Stimulated activated naive CD8-positive, alpha-beta T cell treated with anti-CD3 and anti-CD28 coated beads, Interleukin-15, amount 100 ng/mL, for 72 hours (primary cell): ENCODE data around the gene CLCF1.
"Not testable (repeated sequence)": the region's sequence is repeated elsewhere in the genome, so short reads cannot be mapped to it uniquely, and the experiment has no call there.

Experiments
- ATAC-seq: fragments of 150-1000 bp; cut with Tn5 transposase; 2 replicates; pipeline ENCODE4 v1.10.0; 2021; ENCODE audit warnings: mild to moderate bottlenecking, moderate library complexity
- DNase-seq, 2 donors: peaks; one replicate each; pipeline ENCODE4 v3.0.0; 2021 to 2022
- H3K27ac Mint-ChIP-seq, 2 donors: one replicate each; pipeline ENCODE4 v1.8.0; 2022; ENCODE audit warnings: mild to moderate bottlenecking in 2 of 2, mixed read lengths in 2 of 2, moderate library complexity in 2 of 2
- H3K27me3 Mint-ChIP-seq: one replicate; pipeline ENCODE4 v1.8.0; 2022; ENCODE audit warnings: mixed read lengths
- H3K4me1 Mint-ChIP-seq: one replicate; pipeline ENCODE4 v1.8.0; 2022; ENCODE audit warnings: mild to moderate bottlenecking, mixed read lengths
- H3K4me3 Mint-ChIP-seq, 2 donors: one replicate each; pipeline ENCODE4 v1.8.0; 2022; ENCODE audit warnings: mild to moderate bottlenecking in 2 of 2, mixed read lengths in 2 of 2, moderate library complexity in 1 of 2
- H3K9me3 Mint-ChIP-seq, 2 donors: one replicate each; pipeline ENCODE4 v1.8.0; 2022; ENCODE audit warnings: mixed read lengths in 2 of 2

The CLCF1 gene

DNA sequence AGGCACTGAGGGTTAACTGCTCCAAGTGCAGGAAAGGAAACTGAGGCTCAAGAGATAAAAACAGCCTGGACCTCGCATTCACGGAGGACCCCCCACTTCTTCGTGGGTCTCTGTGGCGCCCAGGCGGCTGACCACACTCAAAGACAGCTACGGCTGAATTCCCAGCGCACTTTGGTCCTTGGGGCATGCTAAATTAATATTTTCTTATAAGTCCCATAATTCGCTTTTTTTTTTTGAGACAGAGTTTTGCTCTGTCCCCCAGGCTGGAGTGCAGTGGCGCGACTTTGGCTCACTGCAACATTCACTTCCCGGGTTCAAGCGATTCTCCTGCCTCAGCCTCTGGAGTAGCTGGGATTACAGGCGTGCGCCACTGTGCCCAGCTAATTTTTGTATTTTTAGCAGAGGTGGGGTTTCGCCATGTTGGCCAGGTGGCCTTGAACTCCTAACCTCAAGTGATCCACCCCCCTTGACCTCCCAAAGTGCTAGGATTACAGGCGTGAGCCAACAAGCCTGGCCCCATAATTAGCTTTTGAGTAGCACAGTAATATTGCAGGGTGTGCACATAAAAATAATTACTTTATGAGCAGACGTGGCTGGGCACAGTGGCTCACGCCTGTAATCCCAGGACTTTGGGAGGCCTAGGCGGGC is 28.9 kb upstream of the CLCF1 start:
- H3K27me3 Mint-ChIP-seq, ATAC-seq, H3K9me3 Mint-ChIP-seq: not testable (repeated sequence)
- peaks cover 78% of the 10 kb centered on the region for H3K4me1 Mint-ChIP-seq
- DNase-seq: peak in 1 of 2 donors; percentile 9
- peak overlapping the region; percentile 64 to 95 for H3K4me3 Mint-ChIP-seq
- H3K27ac Mint-ChIP-seq: peak overlapping the region in 1 of 2 donors; percentile 48

DNA sequence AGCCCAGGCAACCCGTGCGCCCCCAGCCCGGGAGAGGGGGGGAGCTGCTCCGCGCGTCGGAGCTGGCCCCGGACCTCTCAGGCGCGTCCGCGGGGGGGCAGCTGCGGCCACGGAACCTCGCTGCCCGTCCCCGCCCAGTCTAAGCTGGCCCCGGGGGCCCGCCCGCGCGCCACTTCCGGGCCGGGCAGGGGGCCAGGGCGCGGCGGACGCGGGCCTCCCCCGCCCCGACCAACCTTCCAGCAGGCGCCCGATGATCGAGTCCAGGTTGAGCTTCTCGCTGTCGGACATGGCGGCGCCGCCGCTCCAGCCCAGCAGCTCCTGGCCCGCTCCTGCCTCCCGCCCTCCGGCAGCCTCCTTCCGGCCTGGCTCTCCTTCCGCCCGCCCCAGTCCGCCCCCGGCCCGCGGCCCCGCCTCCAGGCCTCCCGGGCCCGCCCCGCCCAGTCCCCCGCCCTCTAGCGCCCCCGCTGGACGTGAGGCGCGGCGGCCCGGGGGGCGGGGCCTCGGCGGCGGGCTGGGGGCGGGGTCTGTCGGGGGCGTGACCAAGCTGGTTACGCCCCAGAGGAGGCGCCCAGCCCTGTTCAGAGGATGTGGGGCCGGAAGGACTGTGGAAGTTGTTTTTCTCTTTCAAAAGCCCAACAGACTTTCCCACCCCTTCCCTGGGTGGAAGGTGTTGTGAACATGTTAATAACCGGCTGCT is 28.2 kb upstream of the CLCF1 start, which contains the start of gene PPP1CA:
PPP1CA (minus strand) TSS at position 364 of the 697 bp plus-strand sequence; CDS start at position 288, 76 bp downstream.
- H3K4me3 Mint-ChIP-seq: peak within 1 kb of the TSS; percentile 92 to 95
- no peaks in the 10 kb centered on the region for H3K27me3 Mint-ChIP-seq
- ATAC-seq (peak; percentile 76), DNase-seq (peak; percentile 90 to 95)
- no peaks in the 10 kb centered on the region for H3K9me3 Mint-ChIP-seq
- H3K27ac Mint-ChIP-seq: peak within 1 kb of the TSS; percentile 27 to 89
- H3K4me1 Mint-ChIP-seq: peaks cover 78% of the 10 kb centered on the region

DNA sequence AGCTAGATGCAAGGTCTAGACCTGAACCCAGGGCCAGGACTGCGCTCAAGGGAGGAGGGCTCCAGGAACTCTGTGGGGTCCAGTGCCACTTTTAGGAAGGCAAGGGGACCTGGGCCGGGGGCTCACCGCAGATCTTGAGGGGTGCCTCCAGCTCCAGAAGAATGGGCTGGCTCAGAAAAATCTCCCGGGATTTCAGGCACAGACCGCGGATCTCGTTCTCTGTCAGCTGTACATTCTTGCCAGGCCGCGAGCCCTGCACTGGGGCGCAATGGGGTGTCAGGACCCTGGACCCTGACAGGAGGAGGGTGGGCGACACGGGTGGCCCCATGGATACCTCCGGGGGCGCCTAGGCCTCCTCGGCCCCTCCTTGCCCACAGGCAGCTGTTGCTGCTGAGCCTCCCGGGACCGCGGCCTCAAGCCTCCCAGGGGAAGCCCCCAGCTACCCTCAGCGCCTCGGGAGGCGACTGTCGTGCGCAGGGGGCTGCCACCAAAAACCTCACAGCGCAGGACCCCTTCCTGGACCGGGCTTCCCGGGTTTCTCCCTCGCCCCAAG is 27.6 kb upstream of the CLCF1 start:
- DNase-seq (peak; percentile 21 to 47), ATAC-seq (peak; percentile 27)
- no peaks in the 10 kb centered on the region for H3K27me3 Mint-ChIP-seq
- H3K4me3 Mint-ChIP-seq: peak overlapping the region; percentile 91 to 92
- no peaks in the 10 kb centered on the region for H3K9me3 Mint-ChIP-seq
- H3K4me1 Mint-ChIP-seq: peaks cover 78% of the 10 kb centered on the region
- peak overlapping the region in 1 of 2 donors; percentile 27 for H3K27ac Mint-ChIP-seq

DNA sequence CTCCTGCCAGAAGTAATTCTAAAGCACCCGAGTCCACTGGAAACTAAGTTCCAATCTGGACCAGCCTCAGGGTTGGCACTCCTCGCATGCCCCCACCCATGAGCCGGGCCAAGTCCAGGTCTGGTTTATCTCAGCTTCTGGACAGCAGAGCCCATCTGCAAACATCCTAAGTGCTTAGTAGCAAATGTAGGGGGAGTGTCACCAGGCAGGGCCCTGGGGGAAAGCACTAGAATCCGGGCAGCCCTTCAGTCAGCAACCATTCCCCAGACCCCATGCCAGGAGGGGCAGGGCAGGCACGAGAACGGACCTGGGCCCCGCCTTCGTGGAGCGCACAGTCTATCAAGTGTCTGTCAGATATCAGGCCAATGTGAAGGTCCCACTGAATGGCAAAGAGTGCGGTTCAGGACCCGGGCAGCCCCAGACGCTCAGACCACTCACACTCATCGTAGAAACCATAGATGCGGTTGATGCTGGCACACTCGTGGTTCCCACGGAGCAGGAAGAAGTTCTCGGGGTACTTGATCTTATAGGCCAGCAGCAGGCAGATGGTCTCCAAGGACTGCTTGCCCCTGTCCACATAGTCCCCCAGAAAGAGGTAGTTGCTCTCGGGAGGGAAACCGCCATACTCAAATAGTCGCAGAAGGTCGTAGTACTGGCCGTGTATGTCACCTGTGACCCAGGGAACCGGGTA is 27.0 kb upstream of the CLCF1 start:
- Mint-ChIP-seq H3K9me3 (no peaks in the 10 kb centered on the region), H3K4me3 (peak overlapping the region; percentile 91 to 92), H3K27me3 (no peaks in the 10 kb centered on the region), H3K4me1 (peaks cover 73% of the 10 kb centered on the region), H3K27ac (peak overlapping the region; percentile 27 to 89)
- ATAC-seq (no peak), DNase-seq (peak in 1 of 2 donors; percentile 47)

DNA sequence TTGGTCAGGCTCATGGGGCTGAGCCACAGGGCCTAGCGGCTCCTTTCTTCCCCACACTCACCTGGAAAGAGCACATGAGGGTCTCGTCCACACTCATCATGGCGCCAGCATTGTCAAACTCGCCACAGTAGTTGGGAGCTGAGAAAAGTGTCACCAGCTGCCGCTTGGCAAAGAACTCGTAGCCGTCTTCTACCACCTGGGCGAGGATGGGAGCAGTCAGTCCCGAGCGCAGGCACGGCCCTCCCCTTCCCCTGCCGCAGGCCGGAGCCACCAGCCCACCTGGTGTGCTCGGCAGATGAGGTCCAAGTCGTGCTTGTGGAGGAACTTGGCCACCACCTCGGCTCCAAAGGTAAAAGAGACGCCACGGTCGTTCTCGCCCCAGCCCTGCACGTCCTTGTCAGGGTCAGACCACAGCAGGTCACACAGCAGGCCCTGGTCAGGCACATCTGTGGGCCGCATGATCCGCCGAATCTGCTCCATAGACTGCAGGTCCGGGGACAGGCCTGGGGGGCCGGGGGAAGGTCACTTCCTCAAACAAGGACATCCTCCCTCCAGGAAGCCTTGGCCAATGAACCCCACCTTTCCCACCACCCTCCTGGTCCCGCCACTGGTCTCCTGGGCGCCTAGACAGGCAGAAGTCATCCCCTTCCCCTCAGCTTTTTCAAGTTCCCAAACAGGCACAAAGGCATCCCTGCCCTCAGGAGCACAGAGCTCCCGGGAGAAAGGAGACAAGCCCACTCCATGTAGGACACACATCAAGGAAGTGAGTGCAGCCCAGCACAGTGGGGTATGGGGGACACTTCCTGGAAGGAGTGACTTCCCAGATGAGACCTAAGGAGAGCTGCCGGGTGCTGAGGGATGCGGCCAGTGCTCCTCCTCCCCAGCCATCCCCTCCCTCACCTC is 25.5 kb upstream of the CLCF1 start:
- peak in 1 of 2 donors; percentile 11 for DNase-seq

DNA sequence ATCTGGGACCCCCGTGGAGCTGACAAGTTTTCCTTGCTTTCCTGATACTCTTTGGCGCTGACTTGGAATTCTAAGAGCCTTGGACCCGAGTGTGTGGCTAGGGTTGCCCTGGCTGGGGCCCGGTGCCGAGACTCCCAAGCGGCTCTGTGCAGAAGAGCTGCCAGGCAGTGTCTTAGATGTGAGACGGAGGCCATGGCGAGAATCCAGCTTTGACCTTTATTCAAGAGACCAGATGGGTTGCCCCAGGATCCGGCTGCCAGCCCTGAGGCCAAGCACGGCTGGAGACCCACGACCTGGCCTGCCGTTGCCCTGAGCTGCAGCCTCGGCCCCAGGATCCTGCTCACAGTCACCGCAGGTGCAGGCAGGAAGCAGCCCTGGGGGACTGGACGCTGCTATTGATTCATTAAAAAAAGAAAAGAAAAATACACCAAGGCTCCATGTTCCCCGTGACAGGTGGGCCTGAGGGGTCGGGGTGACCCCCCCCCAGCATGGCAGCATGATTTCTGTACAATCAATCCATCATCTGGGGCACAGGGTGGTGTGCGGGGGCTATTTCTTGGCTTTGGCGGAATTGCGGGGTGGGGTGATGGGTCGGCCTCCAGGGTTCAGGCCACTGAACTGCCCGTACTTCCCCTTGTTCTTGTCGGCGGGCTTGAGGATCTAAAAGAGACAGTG is 24.7 kb upstream of the CLCF1 start:
- peak overlapping the region; percentile 33 to 55 for H3K4me3 Mint-ChIP-seq
- H3K9me3 Mint-ChIP-seq: no peaks in the 10 kb centered on the region
- DNase-seq: peak in 1 of 2 donors; percentile 9
- no peak overlapping the region for H3K27ac Mint-ChIP-seq
- no peaks in the 10 kb centered on the region for H3K27me3 Mint-ChIP-seq
- no peak for ATAC-seq
- peaks cover 70% of the 10 kb centered on the region for H3K4me1 Mint-ChIP-seq

More for the DNA sequence above, 25.5 kb upstream of the CLCF1 start:
- H3K4me1 Mint-ChIP-seq: peaks cover 69% of the 10 kb centered on the region
- H3K9me3 Mint-ChIP-seq: no peaks in the 10 kb centered on the region
- no peak overlapping the region for H3K27ac Mint-ChIP-seq
- H3K4me3 Mint-ChIP-seq: peak overlapping the region in 1 of 2 donors; percentile 52
- no peak for ATAC-seq
- H3K27me3 Mint-ChIP-seq: no peaks in the 10 kb centered on the region

DNA sequence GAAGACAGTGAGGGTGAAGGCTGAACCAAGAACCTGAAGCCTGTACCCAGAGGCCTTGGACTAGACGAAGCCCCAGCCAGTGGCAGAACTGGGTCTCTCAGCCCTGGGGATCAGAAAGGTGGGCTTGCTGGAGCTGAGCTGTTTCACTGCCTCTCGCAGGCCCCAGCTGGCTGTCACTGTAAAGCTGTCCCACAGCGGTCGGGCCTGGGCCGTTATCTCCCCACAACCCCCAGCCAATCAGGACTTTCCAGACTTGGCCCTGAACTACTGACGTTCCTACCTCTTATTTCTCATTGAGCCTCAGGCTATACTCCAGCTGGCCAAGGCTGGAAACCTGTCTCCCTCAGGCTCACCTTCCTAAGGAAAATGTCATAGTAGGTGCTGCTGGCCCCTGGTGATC is 24.1 kb upstream of the CLCF1 start:
- Mint-ChIP-seq H3K9me3 (no peaks in the 10 kb centered on the region), H3K27me3 (no peaks in the 10 kb centered on the region), H3K4me3 (peak overlapping the region; percentile 33 to 76), H3K27ac (peak overlapping the region; percentile 68 to 96), H3K4me1 (peaks cover 70% of the 10 kb centered on the region)
- DNase-seq (peak in 1 of 2 donors; percentile 7), ATAC-seq (no peak)

DNA sequence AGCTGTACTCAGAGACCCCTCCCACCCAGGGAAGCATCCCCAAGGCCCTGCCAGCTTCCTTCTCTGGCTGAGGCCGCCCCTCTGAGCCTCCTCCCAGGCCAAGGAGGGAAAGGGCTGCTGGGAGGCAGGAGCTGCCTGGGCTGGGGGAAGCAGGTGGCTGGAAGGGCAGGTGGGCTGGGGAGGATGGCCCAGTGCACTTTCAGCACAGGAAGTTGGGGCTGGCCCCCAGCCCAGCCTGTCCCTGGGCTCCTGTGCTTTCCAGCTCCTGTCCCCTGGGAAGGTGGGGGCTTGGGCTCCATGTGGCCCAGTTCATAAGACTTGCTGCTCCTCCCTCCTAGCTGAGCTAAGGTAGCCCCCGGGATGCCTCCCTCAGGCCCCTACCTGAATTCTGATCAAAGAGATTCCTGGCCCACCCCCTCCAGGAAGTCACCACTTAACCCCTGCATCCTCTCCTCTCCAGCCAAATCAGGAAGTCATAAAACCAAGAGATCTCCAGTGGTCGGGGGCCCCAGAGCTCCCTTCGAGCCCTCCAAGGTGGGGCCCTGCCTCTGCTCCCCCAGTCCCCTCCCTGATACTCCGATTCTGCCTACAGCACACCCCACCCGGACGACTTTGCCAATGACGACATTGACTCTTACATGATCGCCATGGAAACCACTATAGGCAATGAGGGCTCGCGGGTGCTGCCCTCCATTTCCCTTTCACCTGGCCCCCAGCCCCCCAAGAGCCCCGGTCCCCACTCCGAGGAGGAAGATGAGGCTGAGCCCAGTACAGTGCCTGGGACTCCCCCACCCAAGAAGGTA is 23.4 kb upstream of the CLCF1 start:
- H3K4me1 Mint-ChIP-seq: peaks cover 70% of the 10 kb centered on the region
- H3K4me3 Mint-ChIP-seq: peak overlapping the region; percentile 59 to 76
- H3K9me3 Mint-ChIP-seq: no peaks in the 10 kb centered on the region
- no peaks in the 10 kb centered on the region for H3K27me3 Mint-ChIP-seq
- ATAC-seq (no peak), DNase-seq (peak in 1 of 2 donors; percentile 17)
- peak overlapping the region; percentile 39 to 96 for H3K27ac Mint-ChIP-seq

DNA sequence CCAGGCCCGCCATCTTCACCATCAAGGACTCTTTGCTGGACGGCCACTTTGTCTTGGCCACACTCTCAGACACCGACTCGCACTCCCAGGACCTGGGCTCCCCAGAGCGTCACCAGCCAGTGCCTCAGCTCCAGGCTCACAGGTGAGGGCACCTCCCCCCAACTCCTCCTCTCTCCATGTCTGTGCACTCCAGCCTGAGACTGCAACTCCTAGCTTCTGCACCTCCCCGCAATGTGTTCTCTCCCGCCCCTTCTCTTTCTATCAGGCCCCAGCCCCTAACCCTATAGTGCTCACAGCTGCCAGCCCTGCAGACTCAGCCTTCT is 22.8 kb upstream of the CLCF1 start:
- H3K4me3 Mint-ChIP-seq: no peak overlapping the region
- H3K9me3 Mint-ChIP-seq: no peaks in the 10 kb centered on the region
- ATAC-seq (no peak), DNase-seq (peak in 1 of 2 donors; percentile 13)
- H3K4me1 Mint-ChIP-seq: peaks cover 73% of the 10 kb centered on the region
- no peaks in the 10 kb centered on the region for H3K27me3 Mint-ChIP-seq
- H3K27ac Mint-ChIP-seq: peak overlapping the region in 1 of 2 donors; percentile 1

DNA sequence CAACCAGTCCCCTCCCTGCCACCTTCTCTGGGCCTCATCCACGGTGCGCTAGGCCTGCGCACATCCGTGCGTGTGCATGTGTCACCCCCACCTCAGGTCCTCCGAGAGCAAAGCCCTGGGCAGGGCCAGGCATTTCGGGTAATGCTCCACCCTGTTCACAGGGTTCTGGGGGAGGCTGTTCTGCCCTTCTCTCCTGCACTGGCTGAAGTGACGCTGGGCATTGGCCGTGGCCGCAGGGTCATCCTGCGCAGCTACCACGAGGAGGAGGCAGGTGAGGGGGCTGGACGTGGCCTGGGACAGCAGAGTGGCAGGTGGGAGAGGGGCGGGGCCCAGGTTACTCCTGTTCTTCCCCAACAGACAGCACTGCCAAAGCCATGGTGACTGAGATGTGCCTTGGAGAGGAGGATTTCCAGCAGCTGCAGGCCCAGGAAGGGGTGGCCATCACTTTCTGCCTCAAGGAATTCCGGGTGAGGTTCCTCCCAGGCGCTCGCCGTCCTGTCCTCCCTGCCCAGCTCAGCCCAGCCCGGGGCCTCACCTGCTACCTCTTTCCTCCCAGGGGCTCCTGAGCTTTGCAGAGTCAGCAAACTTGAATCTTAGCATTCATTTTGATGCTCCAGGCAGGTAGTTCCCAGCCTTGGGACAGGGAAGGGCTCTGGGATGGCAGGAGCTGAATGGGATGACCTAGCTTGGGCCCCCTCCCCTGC is 22.3 kb upstream of the CLCF1 start:
- Mint-ChIP-seq H3K9me3 (no peaks in the 10 kb centered on the region), H3K27me3 (no peaks in the 10 kb centered on the region), H3K4me3 (no peak overlapping the region), H3K27ac (no peak overlapping the region), H3K4me1 (peaks cover 77% of the 10 kb centered on the region)
- ATAC-seq (no peak), DNase-seq (peak in 1 of 2 donors; percentile 11)

DNA sequence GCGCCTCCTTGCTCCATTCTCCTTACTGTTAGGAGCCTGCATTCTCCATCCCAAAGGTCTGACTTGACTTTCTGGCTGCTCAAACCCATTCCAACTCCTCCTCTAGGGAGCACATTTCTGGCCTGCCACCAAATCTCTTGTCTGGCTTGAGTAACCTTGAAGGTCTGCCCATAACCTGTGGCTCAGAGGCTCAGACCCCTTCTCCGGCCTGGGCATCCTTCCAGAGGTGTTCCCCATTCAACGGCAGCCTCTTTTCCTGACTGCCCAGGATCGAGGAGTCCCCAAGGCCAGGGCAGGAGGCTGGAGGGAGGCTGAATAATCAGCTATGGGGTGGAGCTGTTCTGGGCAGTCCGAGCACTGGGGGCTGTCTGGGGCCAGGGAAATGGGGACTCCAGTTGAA is 20.6 kb upstream of the CLCF1 start:
- Mint-ChIP-seq H3K4me1 (peaks cover 75% of the 10 kb centered on the region), H3K27ac (no peak overlapping the region), H3K27me3 (no peaks in the 10 kb centered on the region), H3K9me3 (no peaks in the 10 kb centered on the region), H3K4me3 (peak overlapping the region; percentile 50 to 61)
- peak in 1 of 2 donors; percentile 9 for DNase-seq
- ATAC-seq: no peak

DNA sequence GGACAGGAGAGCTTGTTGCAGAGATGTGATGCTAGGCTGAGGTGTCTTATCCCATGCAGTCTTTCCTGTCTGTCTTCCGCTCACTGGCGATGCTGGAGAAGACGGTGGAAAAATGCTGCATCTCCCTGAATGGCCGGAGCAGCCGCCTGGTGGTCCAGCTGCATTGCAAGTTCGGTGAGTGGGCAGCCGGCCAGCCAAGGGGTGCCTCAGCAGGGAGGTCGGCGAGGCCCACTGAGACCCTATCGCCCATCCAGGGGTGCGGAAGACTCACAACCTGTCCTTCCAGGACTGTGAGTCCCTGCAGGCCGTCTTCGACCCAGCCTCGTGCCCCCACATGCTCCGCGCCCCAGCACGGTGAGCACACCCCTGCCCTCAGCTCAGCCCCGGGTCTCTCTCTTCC is 20.0 kb upstream of the CLCF1 start:
- ATAC-seq (no peak), DNase-seq (peak in 1 of 2 donors; percentile 10)
- H3K27me3 Mint-ChIP-seq: no peaks in the 10 kb centered on the region
- H3K9me3 Mint-ChIP-seq: no peaks in the 10 kb centered on the region
- H3K4me3 Mint-ChIP-seq: peak overlapping the region; percentile 94 to 95
- peaks cover 73% of the 10 kb centered on the region for H3K4me1 Mint-ChIP-seq
- H3K27ac Mint-ChIP-seq: peak overlapping the region in 1 of 2 donors; percentile 44

DNA sequence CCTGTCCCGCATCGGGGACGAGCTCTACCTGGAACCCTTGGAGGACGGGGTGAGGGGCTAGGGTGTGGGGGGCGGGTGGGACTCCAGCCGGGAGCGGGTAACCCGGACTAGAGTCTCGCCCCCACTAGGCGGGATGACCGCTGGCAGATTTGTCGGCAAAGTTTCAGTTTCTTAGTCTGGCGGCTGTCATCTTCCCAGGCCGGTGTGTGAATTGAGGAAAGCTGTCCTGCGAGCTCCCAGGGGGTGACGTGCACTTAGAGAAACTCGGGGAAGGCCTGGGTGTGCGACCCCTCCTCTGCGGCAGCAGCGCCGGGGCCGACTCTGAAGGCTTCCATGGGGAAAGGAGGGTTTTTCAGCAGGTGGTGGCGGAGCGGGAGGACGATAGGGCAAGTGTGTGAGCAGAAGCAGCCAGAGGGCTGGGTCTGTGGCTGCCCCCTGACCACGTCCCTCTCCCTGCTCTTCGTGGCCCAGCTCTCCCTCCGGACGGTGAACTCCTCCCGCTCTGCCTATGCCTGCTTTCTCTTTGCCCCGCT is 18.9 kb upstream of the CLCF1 start:
- peaks cover 61% of the 10 kb centered on the region for H3K4me1 Mint-ChIP-seq

More for the DNA sequence above, 18.9 kb upstream of the CLCF1 start:
- Mint-ChIP-seq H3K27me3 (no peaks in the 10 kb centered on the region), H3K4me3 (peak overlapping the region; percentile 94 to 95), H3K9me3 (no peaks in the 10 kb centered on the region), H3K27ac (peak overlapping the region; percentile 85 to 87)
- ATAC-seq (no peak), DNase-seq (no peak)
